HG03378 (cell line): ENCODE measurements around the gene SMCO2.

Source experiments
- ATAC-seq: cut with Tn5 transposase; IDR thresholded peaks from one replicate; pipeline ENCODE4 v1.9.1; 2021; ENCODE audit warnings: mild to moderate bottlenecking, moderate library complexity; ENCODE audit not compliant: unreplicated experiment

The SMCO2 gene

GRCh38 chr12:27451036-27451825 lies 4.7 kb downstream of the SMCO2 start:
- ATAC-seq = no peak

- no peak for ATAC-seq
Observed at GRCh38 chr12:27453421-27453820, 6.9 kb downstream of the SMCO2 start.

- ATAC-seq = no peak
Observed at GRCh38 chr12:27455589-27455988, 9.1 kb downstream of the SMCO2 start.

- no peak for ATAC-seq
Observed at GRCh38 chr12:27456618-27457017, 10.1 kb downstream of the SMCO2 start.

GRCh38 chr12:27460471-27460978 lies 14.0 kb downstream of the SMCO2 start:
- ATAC-seq = no peak

- ATAC-seq = no peak
Observed at GRCh38 chr12:27462151-27462694, 15.7 kb downstream of the SMCO2 start.

GRCh38 chr12:27462851-27463250 lies 16.3 kb downstream of the SMCO2 start:
- ATAC-seq = no peak

- no peak for ATAC-seq
Observed at GRCh38 chr12:27463511-27464219, 17.1 kb downstream of the SMCO2 start.

GRCh38 chr12:27464220-27464554 lies 17.7 kb downstream of the SMCO2 start:
- no peak for ATAC-seq

- no peak for ATAC-seq
Observed at GRCh38 chr12:27467641-27468040, 21.1 kb downstream of the SMCO2 start.

- no peak for ATAC-seq
Observed at GRCh38 chr12:27468241-27468640, 21.7 kb downstream of the SMCO2 start.

- ATAC-seq = no peak
Observed at GRCh38 chr12:27469176-27469736, 22.7 kb downstream of the SMCO2 start.

- ATAC-seq = no peak
Observed at GRCh38 chr12:27472604-27473003, 26.1 kb downstream of the SMCO2 start.

GRCh38 chr12:27474344-27474743 lies 27.8 kb downstream of the SMCO2 start:
- no peak for ATAC-seq

- ATAC-seq = no peak
Observed at GRCh38 chr12:27477049-27477448, 30.5 kb downstream of the SMCO2 start.

- ATAC-seq = no peak
Observed at GRCh38 chr12:27478949-27479348, 32.4 kb downstream of the SMCO2 start.

- ATAC-seq = no peak
Observed at GRCh38 chr12:27480016-27480415, 33.5 kb downstream of the SMCO2 start.

GRCh38 chr12:27486961-27487360 lies 40.4 kb downstream of the SMCO2 start:
- no peak for ATAC-seq

GRCh38 chr12:27488479-27488878 lies 41.9 kb downstream of the SMCO2 start:
- ATAC-seq = no peak

GRCh38 chr12:27491226-27491625 lies 44.7 kb downstream of the SMCO2 start:
- no peak for ATAC-seq

- no peak for ATAC-seq
Observed at GRCh38 chr12:27493260-27493940, 46.9 kb downstream of the SMCO2 start.
